GM19099 (cell line): ENCODE measurements around the gene SERPINA1.
A peak's percentile ranks its signal among the peaks of the same experiment; 100 is the strongest.

ENCODE experiments used
- POLR2A ChIP-seq: IDR thresholded peaks from 3 replicates; pipeline ENCODE4 v1.6.1; 2011; ENCODE audit warnings: low read depth; ENCODE audit not compliant: insufficient read length; ENCODE audit errors: extremely low read depth

Gene SERPINA1

DNA sequence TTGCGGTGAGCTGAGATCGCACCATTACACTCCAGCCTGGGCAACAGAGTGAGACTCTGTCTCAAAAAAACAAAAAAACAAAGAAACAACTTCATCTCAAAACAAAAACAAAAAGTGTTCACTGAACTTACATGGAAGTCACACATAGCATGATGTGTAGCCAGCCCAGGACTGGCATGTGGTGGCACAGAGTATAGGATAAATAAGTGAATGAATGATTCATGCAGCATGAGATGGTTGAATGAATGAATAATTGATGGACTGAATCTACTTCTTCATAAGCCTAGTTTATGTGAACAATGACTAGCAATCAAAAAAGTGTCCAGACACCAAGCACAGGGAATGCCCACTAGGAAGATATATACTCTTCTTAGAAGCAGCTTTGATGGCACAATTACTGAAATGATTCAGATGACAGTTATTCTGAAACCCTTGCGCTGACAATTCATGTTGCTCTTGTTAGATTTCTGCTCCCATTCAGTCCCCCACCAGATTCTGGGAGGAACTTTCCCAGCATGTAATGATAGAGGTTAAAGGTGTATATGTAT lies 33.7 kb downstream of the SERPINA1 start:
- no peak for TF ChIP-seq POLR2A

DNA sequence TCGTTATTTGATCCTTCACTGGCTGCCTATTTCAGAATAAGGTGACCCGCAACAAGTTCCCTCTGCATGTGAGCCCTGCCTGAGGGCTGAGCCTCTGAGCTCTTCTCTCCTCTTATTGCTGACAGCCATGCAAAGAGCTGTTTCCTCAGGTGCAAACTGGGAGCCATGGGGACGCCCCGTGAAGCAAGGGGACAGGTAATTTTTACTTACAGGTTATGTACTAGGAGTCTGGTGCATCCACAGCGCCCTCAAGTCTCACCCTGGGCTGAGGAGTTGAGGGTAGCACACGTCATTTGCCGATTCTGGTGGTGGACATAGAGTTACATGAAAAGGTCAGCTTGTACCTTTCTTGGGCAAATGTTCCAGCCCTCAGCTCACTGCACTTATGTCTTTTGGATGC lies 39.1 kb downstream of the SERPINA1 start:
- no peak for TF ChIP-seq POLR2A

DNA sequence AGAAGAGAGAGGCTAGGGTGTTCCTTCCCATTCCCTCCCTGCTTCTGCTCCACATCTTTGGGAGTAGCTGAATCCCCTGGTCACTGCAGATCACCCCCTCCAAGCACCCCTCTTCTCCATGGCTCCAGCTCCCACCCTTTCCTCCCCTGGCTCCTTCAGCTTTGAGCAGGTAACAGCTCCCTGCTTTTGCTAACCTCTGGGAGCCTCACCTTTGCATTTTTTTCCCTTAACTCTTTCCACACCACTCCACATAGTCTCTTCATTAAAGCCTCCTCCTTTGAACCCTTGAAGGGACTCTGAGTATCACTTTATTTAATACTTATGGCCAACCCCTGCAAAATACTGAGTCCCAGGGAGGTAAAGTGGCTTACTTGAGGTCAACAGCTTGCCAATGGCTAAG lies 39.6 kb downstream of the SERPINA1 start:
- no peak for TF ChIP-seq POLR2A

DNA sequence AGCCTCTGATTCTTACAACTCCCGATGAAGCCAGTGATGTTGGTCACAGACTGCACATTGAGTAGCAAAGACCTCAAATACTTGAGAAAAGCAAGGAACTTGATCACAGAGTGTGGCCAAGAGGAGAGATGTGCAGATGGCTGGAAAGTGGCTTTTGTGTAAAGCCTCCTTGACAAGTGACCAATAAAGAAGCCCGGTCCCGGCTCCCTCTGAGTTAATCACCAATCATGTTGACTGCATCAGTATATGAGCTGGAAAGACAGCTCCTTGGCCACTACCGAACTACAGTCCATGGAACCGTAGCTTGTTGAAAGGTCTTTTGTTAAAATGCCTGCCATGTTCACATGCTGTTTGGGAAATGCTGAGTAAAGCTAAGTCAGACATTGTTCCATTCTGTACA lies 41.6 kb downstream of the SERPINA1 start:
- no peak for TF ChIP-seq POLR2A

DNA sequence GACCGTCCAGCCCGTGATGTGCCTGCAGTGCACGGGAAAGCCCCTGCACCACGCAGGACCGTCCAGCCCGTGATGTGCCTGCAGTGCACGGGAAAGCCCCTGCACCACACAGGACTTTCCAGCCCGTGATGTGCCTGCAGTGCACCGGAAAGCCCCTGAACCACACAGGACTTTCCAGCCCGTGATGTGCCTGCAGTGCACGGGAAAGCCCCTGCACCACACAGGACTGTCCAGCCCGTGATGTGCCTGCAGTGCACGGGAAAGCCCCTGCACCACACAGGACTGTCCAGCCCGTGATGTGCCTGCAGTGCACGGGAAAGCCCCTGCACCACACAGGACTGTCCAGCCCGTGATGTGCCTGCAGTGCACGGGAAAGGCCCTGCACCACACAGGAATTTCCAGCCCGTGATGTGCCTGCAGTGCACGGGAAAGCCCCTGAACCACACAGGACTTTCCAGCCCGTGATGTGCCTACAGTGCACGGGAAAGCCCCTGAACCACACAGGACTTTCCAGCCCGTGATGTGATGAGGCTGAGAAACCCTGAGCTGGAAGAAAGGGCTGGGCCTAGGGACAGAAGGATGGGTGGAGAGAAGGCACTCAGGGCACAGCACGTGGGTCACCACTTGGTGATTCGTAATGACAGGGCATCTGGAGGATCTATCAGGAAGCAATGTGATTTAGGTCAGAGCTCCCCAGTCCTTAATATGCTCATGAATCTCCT lies 42.2 kb downstream of the SERPINA1 start:
- TF ChIP-seq POLR2A = peak; percentile 34

DNA sequence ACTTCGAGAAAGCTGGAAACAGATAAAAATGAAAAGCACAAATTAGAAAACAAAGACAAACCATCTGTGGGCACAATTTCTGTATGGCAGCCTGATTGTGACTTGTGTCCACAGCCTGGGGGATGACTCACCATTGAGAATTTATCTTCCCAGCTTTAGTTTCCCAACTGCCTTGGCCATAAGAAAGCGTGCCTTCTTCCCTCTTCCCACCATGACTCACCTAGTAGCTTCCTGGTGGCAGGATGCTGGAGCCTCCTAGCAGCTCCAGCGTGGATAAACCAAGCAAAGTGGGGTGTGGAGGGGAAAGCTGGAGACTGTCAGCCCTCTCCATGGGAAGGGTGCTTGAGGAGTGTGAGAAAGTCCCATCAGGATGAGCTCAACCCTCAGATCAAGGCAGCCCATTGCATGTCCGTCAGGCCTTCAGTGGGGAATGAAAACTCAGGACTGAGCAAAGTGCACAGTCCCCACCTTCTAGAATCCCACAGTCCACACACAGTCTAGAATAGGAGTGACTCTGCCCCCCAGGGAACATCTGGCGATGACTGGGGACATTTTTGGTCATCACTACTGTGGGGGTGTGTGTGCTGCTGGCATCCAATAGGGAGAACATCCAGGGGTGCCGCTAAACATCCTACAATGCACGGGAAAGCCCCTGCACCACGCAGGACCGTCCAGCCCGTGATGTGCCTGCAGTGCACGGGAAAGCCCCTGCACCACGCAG lies 42.9 kb downstream of the SERPINA1 start:
- TF ChIP-seq POLR2A = no peak

DNA sequence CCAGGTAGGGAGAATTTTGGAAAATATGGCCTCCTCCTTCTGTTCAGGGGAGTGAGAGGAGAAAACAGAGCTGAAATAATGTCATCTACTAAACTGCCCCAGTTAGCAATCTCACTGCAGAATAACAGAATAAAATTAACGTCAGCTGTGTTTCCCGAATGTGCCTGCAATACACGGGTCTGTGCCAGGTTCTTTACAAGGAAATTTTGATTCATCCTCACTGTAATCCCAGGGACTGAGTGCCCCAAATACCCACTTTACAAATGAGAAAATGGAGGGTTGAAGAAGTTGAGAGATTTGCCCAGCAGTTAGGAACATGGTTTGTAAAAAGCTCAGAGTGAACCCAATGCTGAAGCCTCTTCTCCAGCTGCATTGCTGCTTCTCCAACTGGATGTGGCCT lies 44.0 kb downstream of the SERPINA1 start:
- no peak for TF ChIP-seq POLR2A

DNA sequence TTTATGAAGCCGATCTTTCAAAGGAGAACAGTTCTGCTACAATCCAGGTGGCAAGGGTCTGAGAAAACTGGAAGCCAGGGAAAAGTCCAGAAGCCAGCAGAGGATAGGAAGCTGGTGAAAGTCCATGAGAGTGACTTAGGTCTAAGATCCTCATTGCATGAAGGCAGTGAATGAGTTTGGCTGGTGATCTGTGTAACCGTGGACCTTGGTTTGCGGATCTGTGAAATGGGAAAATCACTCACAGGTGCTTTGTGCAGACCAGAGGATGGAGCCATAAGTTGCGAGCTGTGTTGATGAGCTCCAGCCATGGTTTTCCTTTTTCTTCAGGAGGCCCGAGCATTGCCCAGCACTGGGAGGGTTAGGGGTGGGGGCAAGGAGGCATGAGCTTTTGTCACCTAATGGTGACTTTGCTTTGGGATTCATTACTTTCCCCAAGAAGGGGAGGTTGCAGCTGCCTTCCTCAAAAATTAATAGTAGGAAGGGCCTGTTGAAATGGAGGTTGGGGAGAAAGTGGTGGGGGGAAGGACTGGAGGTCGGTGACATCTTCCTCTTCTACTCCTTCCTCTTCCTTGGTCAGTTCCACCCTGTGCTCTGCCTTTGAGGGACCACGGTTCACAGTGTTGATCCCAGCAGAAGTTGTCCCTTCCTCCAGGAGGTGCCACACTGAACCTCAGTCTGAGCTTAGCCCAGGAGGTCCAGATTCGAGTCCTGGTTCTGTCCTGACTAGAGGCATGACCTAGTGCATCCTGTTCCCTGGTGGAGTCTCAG lies 45.0 kb downstream of the SERPINA1 start:
- TF ChIP-seq POLR2A = no peak

DNA sequence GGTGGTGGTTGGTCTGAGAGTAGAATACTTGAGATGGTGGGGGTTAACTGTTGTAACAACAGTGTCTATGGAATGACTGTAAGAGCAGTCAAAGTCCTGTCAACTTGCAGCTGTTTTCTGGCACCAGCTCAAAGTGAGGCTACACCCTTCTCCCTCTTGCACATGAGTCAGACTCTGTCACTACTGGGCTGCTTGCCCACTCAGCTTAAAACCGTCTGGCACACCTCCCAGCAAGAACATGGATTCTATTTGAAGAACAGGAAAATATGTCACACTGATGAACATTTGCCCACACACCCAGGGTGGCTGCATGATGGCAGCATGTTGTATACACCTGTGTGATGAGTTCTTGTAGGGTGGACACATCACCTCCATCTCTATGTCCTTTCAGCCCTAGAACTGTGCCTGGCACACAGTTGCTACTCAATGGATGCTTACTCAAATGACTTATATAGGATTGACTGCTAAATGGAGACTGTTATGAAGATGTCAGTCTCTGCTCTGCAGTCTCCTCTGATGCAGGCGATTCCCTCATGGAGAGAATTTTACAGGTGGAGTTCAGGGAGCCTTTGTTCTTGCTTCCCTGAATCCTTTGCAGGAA lies 46.0 kb downstream of the SERPINA1 start:
- TF ChIP-seq POLR2A = no peak

DNA sequence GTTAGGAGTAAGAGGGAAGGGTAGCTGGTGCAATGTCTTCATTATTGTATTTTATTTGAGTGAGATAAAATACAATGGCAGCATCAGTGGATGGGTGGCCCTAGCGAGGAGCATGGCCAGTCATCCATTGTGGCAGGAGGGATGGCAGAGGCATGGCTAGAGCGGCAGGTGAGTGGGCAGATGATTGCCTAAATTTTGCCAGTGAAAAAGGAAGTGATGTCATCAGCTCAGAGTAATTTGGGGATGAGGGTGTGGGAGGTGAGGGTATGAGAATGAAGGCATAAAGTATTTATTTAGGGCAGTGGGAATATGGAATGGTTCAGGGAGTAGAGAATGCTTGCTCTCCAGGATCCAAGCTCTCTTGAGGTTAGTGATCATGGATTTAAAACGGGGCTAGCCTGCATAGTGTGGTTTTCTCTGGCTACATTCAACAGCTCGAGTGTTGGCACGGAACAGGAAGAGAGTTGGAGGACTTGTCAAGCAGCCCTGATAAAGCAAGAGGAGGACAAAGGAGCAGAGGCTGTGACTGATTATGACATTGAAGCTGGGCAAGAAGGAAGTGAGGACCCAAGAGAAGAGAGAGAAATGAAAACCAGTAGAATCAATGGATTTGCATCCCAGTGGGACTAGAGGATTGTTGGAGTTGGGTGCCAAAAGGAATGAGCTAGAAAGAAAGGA lies 46.6 kb downstream of the SERPINA1 start:
- no peak for TF ChIP-seq POLR2A

DNA sequence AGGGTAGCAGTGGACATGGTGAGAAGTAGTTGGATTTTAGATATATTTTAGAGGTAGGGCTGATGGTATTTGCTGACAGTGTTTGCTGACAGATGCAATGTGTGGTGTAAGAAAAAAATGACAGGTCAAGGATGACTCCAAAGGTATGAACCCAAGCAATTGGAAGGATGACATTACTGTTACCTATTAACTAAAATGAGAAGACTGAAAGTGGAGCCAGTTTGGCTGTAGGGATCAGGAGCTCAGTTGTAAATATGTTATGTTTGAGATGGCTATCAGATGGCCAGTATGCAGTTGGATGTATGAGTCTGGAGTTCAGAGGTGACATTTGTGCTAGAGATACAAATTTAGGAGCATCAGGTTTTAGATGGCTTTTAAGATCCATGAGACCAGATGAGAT lies 47.9 kb downstream of the SERPINA1 start:
- TF ChIP-seq POLR2A = no peak

DNA sequence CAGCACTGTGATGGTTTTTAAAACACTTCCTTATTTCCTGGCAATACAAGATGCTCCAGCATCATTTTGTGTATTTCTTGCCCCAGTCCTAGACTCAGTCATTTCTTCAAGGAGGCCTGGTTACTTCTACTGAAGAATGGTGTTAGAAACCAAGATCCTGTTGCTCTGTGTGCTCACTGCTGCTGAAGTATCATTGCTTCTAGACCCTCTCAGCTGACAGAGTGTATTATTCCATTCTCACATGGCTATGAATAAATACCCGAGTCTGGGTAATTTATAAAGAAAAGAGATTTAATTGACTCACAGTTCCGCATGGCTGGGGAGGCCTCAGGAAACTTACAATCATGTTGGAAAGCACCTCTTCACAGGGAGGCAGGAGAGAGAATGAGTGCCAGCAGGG lies 50.4 kb downstream of the SERPINA1 start:
- TF ChIP-seq POLR2A = no peak

DNA sequence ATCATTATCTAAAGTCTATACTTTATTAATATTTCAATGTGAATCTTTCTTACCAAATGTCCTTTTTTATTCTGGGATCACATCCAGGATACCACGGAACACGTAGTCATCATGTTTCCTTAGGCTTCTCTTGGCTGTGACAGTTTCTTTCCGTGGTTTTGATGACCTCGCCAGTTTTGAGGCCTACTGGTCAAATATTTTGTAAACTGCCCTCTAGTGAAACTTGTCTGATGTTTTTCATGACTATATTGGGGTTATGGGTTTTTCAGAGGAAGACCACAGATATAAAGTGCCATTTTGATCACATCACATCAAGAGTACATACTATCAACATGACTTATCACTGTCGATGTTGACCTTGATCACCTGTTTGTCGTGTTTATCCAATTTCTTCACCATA lies 51.1 kb downstream of the SERPINA1 start:
- no peak for TF ChIP-seq POLR2A

DNA sequence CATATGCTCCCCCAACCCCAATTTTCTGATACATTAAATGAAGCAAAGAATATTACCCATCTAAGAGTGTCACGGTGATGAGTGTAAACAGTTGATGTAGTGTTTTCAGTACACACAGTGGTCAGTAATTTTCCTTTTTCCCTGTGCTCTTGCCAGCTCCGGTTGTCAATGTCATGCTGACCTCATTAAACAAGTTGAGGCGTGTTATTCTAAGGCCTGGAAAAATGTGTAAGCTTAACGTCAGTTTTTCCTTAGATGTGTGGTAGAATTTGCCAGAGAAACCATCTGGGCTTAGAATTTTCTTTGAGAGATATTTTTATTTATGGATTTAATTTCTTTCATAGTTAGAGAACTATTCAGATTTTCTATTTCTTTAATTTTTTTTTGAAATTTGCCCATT lies 53.5 kb downstream of the SERPINA1 start:
- no peak for TF ChIP-seq POLR2A

DNA sequence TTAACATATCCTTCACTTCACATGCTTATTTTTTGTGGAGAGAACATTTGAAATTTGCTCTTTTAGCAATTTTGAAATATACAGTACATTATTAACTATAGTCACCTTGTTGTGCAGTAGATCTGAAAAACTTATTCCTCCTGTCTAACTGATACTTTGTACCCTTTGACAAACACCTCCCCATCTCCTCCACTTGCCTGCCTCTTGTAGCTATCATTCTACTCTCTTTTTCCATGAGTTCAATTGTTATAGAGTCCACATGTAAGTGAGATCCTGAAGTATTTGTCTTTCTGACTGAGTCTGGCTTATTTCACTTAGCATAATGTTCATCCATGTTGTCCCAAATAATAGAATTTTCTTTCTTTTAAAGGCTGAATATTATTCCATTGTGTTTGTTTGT lies 55.8 kb downstream of the SERPINA1 start:
- no peak for TF ChIP-seq POLR2A

DNA sequence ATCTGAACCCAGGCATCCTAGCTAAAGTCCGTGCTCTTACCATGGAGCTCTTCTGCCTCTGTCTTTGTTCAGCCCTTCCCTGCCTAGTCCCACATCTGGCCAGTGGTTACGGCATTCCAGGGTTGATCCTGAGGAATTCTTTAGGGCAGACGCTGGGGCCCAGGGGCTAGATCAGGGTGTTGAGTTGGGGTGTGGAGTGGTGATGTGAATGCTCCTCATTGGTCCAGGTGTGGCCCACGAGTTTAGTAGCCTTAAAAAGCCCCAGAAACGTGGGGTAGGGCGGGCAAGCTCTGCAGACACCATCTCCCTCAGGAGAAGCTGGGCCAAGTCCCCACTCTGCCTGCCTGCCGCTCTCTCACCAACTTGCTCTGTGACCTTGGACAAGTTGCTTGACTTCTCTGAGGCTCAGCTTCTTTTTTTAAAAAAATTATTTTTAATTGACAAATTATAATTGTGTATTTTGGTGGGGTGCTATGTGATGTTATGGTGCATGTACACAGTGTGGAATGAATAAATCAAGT lies 56.3 kb downstream of the SERPINA1 start:
- TF ChIP-seq POLR2A = no peak
